Ovary (tissue), 3 donors: ENCODE results near the gene JAM2.

Experiments used
- CTCF ChIP-seq, 3 donors: fragments of 450-650 bp in 2 of 3; fragments of 200-600 bp in 1 of 3; IDR thresholded peaks; one replicate each; pipeline versions ENCODE4 v1.5.1 to v1.8.0; 2016 to 2022; ENCODE audit warnings: antibody characterized with exemption in 3 of 3, mild to moderate bottlenecking in 1 of 3
- POLR2A ChIP-seq: fragments of 450-650 bp; IDR thresholded peaks from one replicate; pipeline ENCODE4 v1.6.1; 2017; ENCODE audit warnings: antibody characterized with exemption, mild to moderate bottlenecking, moderate library complexity
- donor health status: DM: no; HTN: no; CAD: no.

GRCh38 chr21:25709684-25710265 lies 70.7 kb downstream of the JAM2 start:
- TF ChIP-seq CTCF (IDR thresholded peaks at IDR 0.05), result no peak
- no peak for TF ChIP-seq POLR2A
